HG03175 (cell line): ENCODE results near the gene TACC2.

Experiments
- ATAC-seq: cut with Tn5 transposase; IDR thresholded peaks from one replicate; pipeline ENCODE4 v1.9.1; 2021; ENCODE audit warnings: mild to moderate bottlenecking, moderate library complexity; ENCODE audit not compliant: unreplicated experiment

Gene TACC2

GRCh38 chr10:122288262-122288661 lies 299.3 kb downstream of the TACC2 start:
- ATAC-seq = no peak

GRCh38 chr10:122288917-122289316 lies 300.0 kb downstream of the TACC2 start:
- no peak for ATAC-seq

- ATAC-seq = no peak
These were observed 301.4 kb downstream of the TACC2 start for GRCh38 chr10:122290334-122290733.

- ATAC-seq = no peak
These were observed 302.0 kb downstream of the TACC2 start for GRCh38 chr10:122290833-122291532.

GRCh38 chr10:122291739-122292138 lies 302.8 kb downstream of the TACC2 start:
- no peak for ATAC-seq

- no peak for ATAC-seq
These were observed 303.4 kb downstream of the TACC2 start for GRCh38 chr10:122292376-122292775.

GRCh38 chr10:122293156-122293960 lies 304.4 kb downstream of the TACC2 start:
- ATAC-seq = no peak

- no peak for ATAC-seq
These were observed 305.0 kb downstream of the TACC2 start for GRCh38 chr10:122293961-122294380.

- no peak for ATAC-seq
These were observed 305.8 kb downstream of the TACC2 start for GRCh38 chr10:122294511-122295450.

- no peak for ATAC-seq
These were observed 306.5 kb downstream of the TACC2 start for GRCh38 chr10:122295451-122295809.

GRCh38 chr10:122296363-122297120 lies 307.6 kb downstream of the TACC2 start:
- ATAC-seq = no peak

GRCh38 chr10:122297583-122297982 lies 308.6 kb downstream of the TACC2 start:
- no peak for ATAC-seq

GRCh38 chr10:122298206-122298597 lies 309.2 kb downstream of the TACC2 start:
- ATAC-seq = no peak

GRCh38 chr10:122298598-122299301 lies 309.8 kb downstream of the TACC2 start:
- peak; percentile 76 for ATAC-seq

GRCh38 chr10:122299423-122300075 lies 310.6 kb downstream of the TACC2 start:
- no peak for ATAC-seq

- no peak for ATAC-seq
These were observed 312.3 kb downstream of the TACC2 start for GRCh38 chr10:122301055-122301810.

GRCh38 chr10:122301811-122302115 lies 312.8 kb downstream of the TACC2 start:
- ATAC-seq = no peak

GRCh38 chr10:122302315-122302714 lies 313.4 kb downstream of the TACC2 start:
- no peak for ATAC-seq
